GM10847 (cell line): Measurements from ENCODE around the gene ODF2.
A peak's percentile ranks its signal among the peaks of the same experiment; 100 is the strongest.

Experiments used
- POLR2A ChIP-seq: IDR thresholded peaks from 2 replicates; pipeline ENCODE4 v1.6.1; 2011; ENCODE audit not compliant: insufficient read length; ENCODE audit errors: extremely low read depth

ODF2 gene

GRCh38 chr9:128455849-128456612 lies at the start of gene ODF2:
Gene ODF2, plus strand, starts transcription at chr9:128456006. Its CDS starts 86 bp downstream, at chr9:128456092.
- peak; percentile 70 for TF ChIP-seq POLR2A

- no peak for TF ChIP-seq POLR2A
Observed at GRCh38 chr9:128406848-128407391, 48.9 kb upstream of the ODF2 start.

- no peak for TF ChIP-seq POLR2A
Observed at GRCh38 chr9:128408963-128409431, 46.8 kb upstream of the ODF2 start.

GRCh38 chr9:128409450-128409849 lies 46.4 kb upstream of the ODF2 start:
- no peak for TF ChIP-seq POLR2A

- no peak for TF ChIP-seq POLR2A
Observed at GRCh38 chr9:128409978-128410377, 45.8 kb upstream of the ODF2 start.

GRCh38 chr9:128411364-128412119 lies 44.3 kb upstream of the ODF2 start:
- no peak for TF ChIP-seq POLR2A

- no peak for TF ChIP-seq POLR2A
Observed at GRCh38 chr9:128412120-128412790, 43.6 kb upstream of the ODF2 start.

- TF ChIP-seq POLR2A: no peak
Observed at GRCh38 chr9:128414461-128414860, 41.3 kb upstream of the ODF2 start.

GRCh38 chr9:128415281-128415680 lies 40.5 kb upstream of the ODF2 start:
- TF ChIP-seq POLR2A: no peak

GRCh38 chr9:128416014-128416413 lies 39.8 kb upstream of the ODF2 start:
- TF ChIP-seq POLR2A: no peak

- no peak for TF ChIP-seq POLR2A
Observed at GRCh38 chr9:128416432-128417019, 39.3 kb upstream of the ODF2 start.

- TF ChIP-seq POLR2A: no peak
Observed at GRCh38 chr9:128419061-128419925, 36.5 kb upstream of the ODF2 start.

- TF ChIP-seq POLR2A: no peak
Observed at GRCh38 chr9:128420060-128420650, 35.7 kb upstream of the ODF2 start.
